Measurements from ENCODE around the gene ITGAV.

DNA sequence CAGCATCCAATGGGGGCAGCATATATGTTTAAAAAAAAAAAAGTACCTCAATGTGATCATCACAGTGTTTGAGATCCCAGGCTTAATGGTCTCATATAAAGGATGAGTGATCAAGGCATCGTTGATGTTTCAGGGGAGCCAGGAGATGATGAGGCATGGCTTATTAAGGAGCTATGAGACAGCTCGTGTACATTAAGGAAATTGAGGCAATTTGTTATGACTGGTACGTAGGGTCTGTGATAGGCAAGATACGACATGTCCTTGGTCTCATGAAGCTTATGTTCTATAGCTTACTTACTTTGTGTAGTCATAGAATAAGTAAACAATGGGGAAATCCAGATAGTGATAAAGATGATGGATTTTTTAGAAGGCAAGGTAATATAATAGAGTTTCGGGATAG lies 54.9 kb downstream of the ITGAV start:
- TF ChIP-seq BCL6B (tag by site-specific recombination; IDR thresholded peaks at IDR 0.05) (no peak), ZNF777 (tag by site-specific recombination; IDR thresholded peaks at IDR 0.05; ENCODE audit: borderline replicate concordance) (no peak), ZNF239 (tag by site-specific recombination; IDR thresholded peaks at IDR 0.05) (no peak), PRDM10 (tag by site-specific recombination; IDR thresholded peaks at IDR 0.05) (no peak)
- TF ChIP-seq, protein P1, sequence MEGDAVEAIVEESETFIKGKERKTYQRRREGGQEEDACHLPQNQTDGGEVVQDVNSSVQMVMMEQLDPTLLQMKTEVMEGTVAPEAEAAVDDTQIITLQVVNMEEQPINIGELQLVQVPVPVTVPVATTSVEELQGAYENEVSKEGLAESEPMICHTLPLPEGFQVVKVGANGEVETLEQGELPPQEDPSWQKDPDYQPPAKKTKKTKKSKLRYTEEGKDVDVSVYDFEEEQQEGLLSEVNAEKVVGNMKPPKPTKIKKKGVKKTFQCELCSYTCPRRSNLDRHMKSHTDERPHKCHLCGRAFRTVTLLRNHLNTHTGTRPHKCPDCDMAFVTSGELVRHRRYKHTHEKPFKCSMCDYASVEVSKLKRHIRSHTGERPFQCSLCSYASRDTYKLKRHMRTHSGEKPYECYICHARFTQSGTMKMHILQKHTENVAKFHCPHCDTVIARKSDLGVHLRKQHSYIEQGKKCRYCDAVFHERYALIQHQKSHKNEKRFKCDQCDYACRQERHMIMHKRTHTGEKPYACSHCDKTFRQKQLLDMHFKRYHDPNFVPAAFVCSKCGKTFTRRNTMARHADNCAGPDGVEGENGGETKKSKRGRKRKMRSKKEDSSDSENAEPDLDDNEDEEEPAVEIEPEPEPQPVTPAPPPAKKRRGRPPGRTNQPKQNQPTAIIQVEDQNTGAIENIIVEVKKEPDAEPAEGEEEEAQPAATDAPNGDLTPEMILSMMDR (tag by site-specific recombination; IDR thresholded peaks at IDR 0.05) = no peak

All from HEK293 (cell line).